Measurements from ENCODE around the gene LRRC3. TPM values are rescaled to one million over a fixed set of nuclear protein-coding genes. Genes with fewer than 3 reads are reported as not detected.

Gene LRRC3
- total and polyA plus RNA-seq, 2 of the 8 experiments (the other 6 are each of a cell fraction or from before 2014, with no cell fraction given): 3.1 to 5.4 TPM

DNA sequence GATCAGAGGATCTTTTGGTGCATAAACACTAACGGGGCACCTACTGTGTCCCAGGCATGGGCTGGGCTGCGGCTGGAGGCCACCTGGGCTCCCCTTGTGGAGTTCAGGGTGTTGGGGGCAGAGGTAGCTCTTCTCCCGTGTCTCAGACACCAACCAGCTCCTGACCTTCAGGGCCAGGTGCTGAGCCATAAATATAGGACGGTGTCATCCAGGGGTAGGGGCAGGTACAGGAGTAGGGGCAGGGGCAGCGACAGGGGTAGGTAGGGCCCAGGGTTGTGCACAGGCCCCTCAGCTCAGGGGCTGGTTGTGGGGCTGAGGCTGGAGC is 18.0 kb upstream of the LRRC3 start:
- no peaks in the 10 kb centered on the region for H3K27me3 ChIP-seq (replicated peaks in 1 of 4; ENCODE audit: control insufficient read depth in 3 of 4, extremely low read depth in 1 of 4, insufficient read depth in 3 of 4, low read length in 3 of 4)
- no peak overlapping the region for H2AK5ac ChIP-seq (ENCODE audit: low read depth, low read length)
- H3K27ac ChIP-seq (ENCODE audit: low read depth, low read length): no peak overlapping the region
- H3K23ac ChIP-seq (ENCODE audit: insufficient read length): no peak overlapping the region
- no peak overlapping the region for H4K91ac ChIP-seq (replicated peaks; ENCODE audit: insufficient read length, low read length)
- DNase-seq (ENCODE audit: low read depth in 1 of 2, low spot score in 2 of 2) (no peak), FAIRE-seq (no peak)
- H3K23me2 ChIP-seq (ENCODE audit: low read depth, low read length): no peaks in the 10 kb centered on the region
- H2BK12ac ChIP-seq (ENCODE audit: low read depth, low read length): no peak overlapping the region
- 78% methylated on average over 5 of the region's 5 CpGs; no CpG with 5 or more reads in 1 of the 2 experiments for WGBS, 2 experiments (ENCODE audit: extremely low coverage in 1 of 2, insufficient coverage in 1 of 2, insufficient read length in 1 of 2, insufficient replicate concordance in 2 of 2, low coverage in 1 of 2, low lambda C conversion rate in 2 of 2, missing lambda C conversion rate in 1 of 2)
- H3K14ac ChIP-seq (ENCODE audit: insufficient read length): no peak overlapping the region
- no peak overlapping the region for H3K56ac ChIP-seq (replicated peaks; ENCODE audit: insufficient read length, low read depth, low read length)
- no peak overlapping the region for H4K5ac ChIP-seq (ENCODE audit: insufficient read length, low read depth, low read length)
- no peaks in the 10 kb centered on the region for H3K36me3 ChIP-seq (ENCODE audit: control insufficient read depth in 2 of 4, insufficient read depth in 4 of 4, low read length in 3 of 4)
- H3K9me3 ChIP-seq (ENCODE audit: insufficient read depth in 2 of 2, low read depth in 1 of 2, low read length in 1 of 2): no peaks in the 10 kb centered on the region
- no peak overlapping the region for H2BK120ac ChIP-seq (replicated peaks; ENCODE audit: low read depth, low read length)
- H3K4me1 ChIP-seq (replicated peaks in 1 of 4; ENCODE audit: control insufficient read depth in 3 of 4, insufficient read depth in 4 of 4, low read length in 3 of 4): no peaks in the 10 kb centered on the region; a peak in 2 of 7 replicates
- no peak overlapping the region for H3K18ac ChIP-seq (ENCODE audit: extremely low read depth, low read length)
- no peak overlapping the region for H4K8ac ChIP-seq (ENCODE audit: extremely low read depth, insufficient read depth, low read length)
- TF ChIP-seq CREB1 (IDR thresholded peaks at IDR 0.05) (no peak), RFX5 (IDR thresholded peaks at IDR 0.05; ENCODE audit: borderline replicate concordance, low read depth, low read length) (no peak), MAFK (IDR thresholded peaks at IDR 0.05; ENCODE audit: low read depth, low read length) (no peak), CBX8 (IDR thresholded peaks at IDR 0.05; ENCODE audit: borderline replicate concordance, low read depth, low read length) (no peak), KDM4A (IDR thresholded peaks at IDR 0.05; ENCODE audit: low read depth, low read length, severe bottlenecking) (no peak), TAF7 (optimal IDR thresholded peaks at IDR 0.05; ENCODE audit: borderline replicate concordance, low read depth, low read length) (no peak)
- no peaks in the 10 kb centered on the region for H4K20me1 ChIP-seq (replicated peaks in 1 of 2; ENCODE audit: control insufficient read depth in 1 of 2, insufficient read depth in 2 of 2, low read length in 2 of 2)
- POLR2A ChIA-PET (ENCODE audit: partially characterized antibody): no interaction called here
- H3K4me3 ChIP-seq (ENCODE audit: extremely low read depth in 1 of 4, insufficient read depth in 2 of 4, low read depth in 3 of 4, low read length in 4 of 4): no peak overlapping the region
- H2BK20ac ChIP-seq (ENCODE audit: low read length): no peak overlapping the region
- H3K79me1 ChIP-seq (ENCODE audit: low read depth, low read length): no peaks in the 10 kb centered on the region
- H3K9ac ChIP-seq (replicated peaks in 1 of 4; ENCODE audit: extremely low read depth in 1 of 4, low read depth in 3 of 4, low read length in 3 of 4): no peak overlapping the region
- no peak overlapping the region for H2BK5ac ChIP-seq (ENCODE audit: low read depth, low read length)
- no peak overlapping the region for H3K4ac ChIP-seq (replicated peaks; ENCODE audit: insufficient read length, low read depth, low read length)
- H2BK15ac ChIP-seq (ENCODE audit: low read length): no peak overlapping the region
- no peak overlapping the region for H3K4me2 ChIP-seq (ENCODE audit: insufficient read depth in 1 of 2, low read depth in 2 of 2, low read length in 2 of 2)
- no peaks in the 10 kb centered on the region for H3K79me2 ChIP-seq (ENCODE audit: control insufficient read depth in 1 of 2, insufficient read depth in 2 of 2, low read length in 2 of 2)
- H2AFZ ChIP-seq (ENCODE audit: low read length): no peak overlapping the region
- CTCF ChIA-PET (ENCODE audit: partially characterized antibody): interaction anchor here (0.8 to 1.8 kb wide), 6 partner anchors 11 to 181 kb away, joined by 3 to 6 read pairs (median 4); no protein-coding TSS in a partner anchor

Data from H1 (cell line).